ENCODE results near the gene SMYD2.

- TF ChIP-seq REST (IDR thresholded peaks at IDR 0.05; ENCODE audit: insufficient read depth in 1 of 2, low read depth in 2 of 2, low read length in 2 of 2) (no peak), POLR2AphosphoS5 (IDR thresholded peaks at IDR 0.05; ENCODE audit: low read depth, low read length) (no peak), TAF1 (IDR thresholded peaks at IDR 0.05; ENCODE audit: borderline replicate concordance, insufficient read depth, low read length) (no peak), SIN3A (IDR thresholded peaks at IDR 0.05; ENCODE audit: borderline replicate concordance, insufficient read depth, low read length) (no peak), FOXP2 (optimal IDR thresholded peaks at IDR 0.05; ENCODE audit: borderline replicate concordance, extremely low read depth, extremely low read length, insufficient read depth) (no peak)
Observed at GRCh38 chr1:214360116-214360515, 79.2 kb downstream of the SMYD2 start.
